Kidney epithelial cell (primary cell): ENCODE data around the gene ARPC4. TPM values are rescaled to one million over a fixed set of nuclear protein-coding genes. Genes with fewer than 3 reads are reported as not detected.

Source experiments
- DNase-seq: peaks from one replicate; pipeline ENCODE4 v3.0.0-alpha.2; 2010; ENCODE audit warnings: low read depth
- H3K27me3 ChIP-seq: 2 replicates; pipeline ENCODE4 v1.6.0; 2011; ENCODE audit warnings: low read length; ENCODE audit not compliant: control insufficient read depth, insufficient read depth
- H3K36me3 ChIP-seq: 2 replicates; pipeline ENCODE4 v1.5.1; 2011; ENCODE audit warnings: low read length; ENCODE audit not compliant: control insufficient read depth, insufficient read depth
- H3K4me3 ChIP-seq: 2 replicates; pipeline ENCODE4 v1.5.1; 2011; ENCODE audit warnings: low read depth, mild to moderate bottlenecking, control low read depth, low read length
- total RNA-seq: library from RNA; depleted of rRNA; stranded (reverse); fragments of >200 nt; gene quantifications from 2 replicates; pipeline ENCODE4 v1.2.3, GENCODE V29; 2015
- TF ChIP-seq, protein P1 (sequence below): IDR thresholded peaks from 2 replicates; pipeline ENCODE4 v1.5.1; 2011; ENCODE audit warnings: mild to moderate bottlenecking, moderate library complexity, low read length, control low read depth, inconsistent platforms; ENCODE audit not compliant: insufficient read depth, poor library complexity, severe bottlenecking

ARPC4 gene
- total RNA-seq, 1 donor from 2014 or later = 204 TPM

DNA sequence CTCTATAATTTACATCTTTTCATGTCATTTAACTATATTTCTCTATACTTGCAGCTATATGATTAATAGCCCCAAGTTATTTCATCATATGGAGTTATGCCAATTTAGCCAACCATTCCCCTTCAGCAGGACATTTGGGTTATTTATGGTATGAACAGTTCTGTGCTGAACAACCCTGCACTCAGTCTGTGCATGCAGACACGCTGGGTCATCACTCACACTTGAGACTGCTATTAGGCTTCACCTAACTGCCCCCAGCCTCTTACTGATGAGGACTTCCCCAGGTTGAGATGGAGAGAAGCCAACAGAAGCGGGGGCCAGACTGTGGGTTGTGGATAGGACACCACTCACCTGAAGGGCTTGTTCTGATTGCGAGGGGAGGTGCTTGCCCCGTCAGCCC, 7.9 kb upstream of the ARPC4 start:
- peaks cover 9% of the 10 kb centered on the region for H3K36me3 ChIP-seq
- DNase-seq = no peak
- TF ChIP-seq, protein P1, sequence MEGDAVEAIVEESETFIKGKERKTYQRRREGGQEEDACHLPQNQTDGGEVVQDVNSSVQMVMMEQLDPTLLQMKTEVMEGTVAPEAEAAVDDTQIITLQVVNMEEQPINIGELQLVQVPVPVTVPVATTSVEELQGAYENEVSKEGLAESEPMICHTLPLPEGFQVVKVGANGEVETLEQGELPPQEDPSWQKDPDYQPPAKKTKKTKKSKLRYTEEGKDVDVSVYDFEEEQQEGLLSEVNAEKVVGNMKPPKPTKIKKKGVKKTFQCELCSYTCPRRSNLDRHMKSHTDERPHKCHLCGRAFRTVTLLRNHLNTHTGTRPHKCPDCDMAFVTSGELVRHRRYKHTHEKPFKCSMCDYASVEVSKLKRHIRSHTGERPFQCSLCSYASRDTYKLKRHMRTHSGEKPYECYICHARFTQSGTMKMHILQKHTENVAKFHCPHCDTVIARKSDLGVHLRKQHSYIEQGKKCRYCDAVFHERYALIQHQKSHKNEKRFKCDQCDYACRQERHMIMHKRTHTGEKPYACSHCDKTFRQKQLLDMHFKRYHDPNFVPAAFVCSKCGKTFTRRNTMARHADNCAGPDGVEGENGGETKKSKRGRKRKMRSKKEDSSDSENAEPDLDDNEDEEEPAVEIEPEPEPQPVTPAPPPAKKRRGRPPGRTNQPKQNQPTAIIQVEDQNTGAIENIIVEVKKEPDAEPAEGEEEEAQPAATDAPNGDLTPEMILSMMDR = no peak
- no peak overlapping the region for H3K4me3 ChIP-seq
- H3K27me3 ChIP-seq = no peaks in the 10 kb centered on the region

DNA sequence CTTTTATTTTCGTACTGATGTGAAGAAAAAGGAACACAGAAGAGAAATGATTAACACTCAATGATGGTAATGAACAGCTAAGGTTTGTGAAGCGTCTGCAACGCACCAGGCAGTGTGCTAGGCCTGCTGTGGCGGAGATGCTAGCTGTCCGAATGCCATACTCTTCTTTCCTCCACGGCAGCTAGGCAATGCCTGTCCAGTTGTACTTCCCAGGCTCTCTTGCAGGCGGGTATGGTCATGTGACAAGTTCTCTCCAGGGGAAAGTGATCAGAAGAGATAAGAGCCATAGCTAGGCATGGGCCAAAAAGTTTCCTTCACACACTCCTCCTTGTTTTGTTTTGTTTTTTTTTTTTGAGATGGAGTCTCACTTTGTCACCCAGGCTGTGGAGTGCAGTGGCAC, 7.3 kb upstream of the ARPC4 start:
- DNase-seq = no peak
- Histone ChIP-seq H3K36me3 (peaks cover 9% of the 10 kb centered on the region), H3K27me3 (no peaks in the 10 kb centered on the region), H3K4me3 (no peak overlapping the region)
- TF ChIP-seq, protein P1 = no peak

DNA sequence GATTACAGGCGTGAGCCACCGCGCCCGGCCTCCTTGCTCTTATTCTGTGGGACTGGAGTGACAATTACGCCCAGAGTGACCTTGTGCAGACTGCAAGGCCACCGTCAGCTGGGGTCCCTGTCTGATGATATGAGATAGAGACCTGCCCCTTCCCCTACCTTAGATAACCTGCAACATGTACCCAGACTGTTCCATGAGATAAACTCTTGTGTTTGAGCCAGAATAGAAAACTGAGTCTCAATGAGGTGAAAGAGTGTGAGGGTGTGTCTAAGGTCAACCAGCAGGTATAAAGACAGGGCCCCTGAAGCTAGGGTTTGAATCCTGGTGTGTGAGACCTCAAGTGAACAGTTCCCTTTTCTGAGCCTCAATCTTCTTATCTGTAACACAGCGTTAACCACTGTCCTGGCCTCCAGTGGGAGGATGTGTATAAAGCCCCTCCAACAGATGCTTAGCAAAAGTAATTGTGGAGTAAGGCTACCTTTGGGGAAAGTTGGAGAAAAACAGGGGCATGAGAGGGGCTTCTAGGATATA, 6.6 kb upstream of the ARPC4 start:
- TF ChIP-seq, protein P1 = no peak
- no peak overlapping the region for H3K4me3 ChIP-seq
- no peak for DNase-seq
- no peaks in the 10 kb centered on the region for H3K27me3 ChIP-seq
- peaks cover 9% of the 10 kb centered on the region for H3K36me3 ChIP-seq

DNA sequence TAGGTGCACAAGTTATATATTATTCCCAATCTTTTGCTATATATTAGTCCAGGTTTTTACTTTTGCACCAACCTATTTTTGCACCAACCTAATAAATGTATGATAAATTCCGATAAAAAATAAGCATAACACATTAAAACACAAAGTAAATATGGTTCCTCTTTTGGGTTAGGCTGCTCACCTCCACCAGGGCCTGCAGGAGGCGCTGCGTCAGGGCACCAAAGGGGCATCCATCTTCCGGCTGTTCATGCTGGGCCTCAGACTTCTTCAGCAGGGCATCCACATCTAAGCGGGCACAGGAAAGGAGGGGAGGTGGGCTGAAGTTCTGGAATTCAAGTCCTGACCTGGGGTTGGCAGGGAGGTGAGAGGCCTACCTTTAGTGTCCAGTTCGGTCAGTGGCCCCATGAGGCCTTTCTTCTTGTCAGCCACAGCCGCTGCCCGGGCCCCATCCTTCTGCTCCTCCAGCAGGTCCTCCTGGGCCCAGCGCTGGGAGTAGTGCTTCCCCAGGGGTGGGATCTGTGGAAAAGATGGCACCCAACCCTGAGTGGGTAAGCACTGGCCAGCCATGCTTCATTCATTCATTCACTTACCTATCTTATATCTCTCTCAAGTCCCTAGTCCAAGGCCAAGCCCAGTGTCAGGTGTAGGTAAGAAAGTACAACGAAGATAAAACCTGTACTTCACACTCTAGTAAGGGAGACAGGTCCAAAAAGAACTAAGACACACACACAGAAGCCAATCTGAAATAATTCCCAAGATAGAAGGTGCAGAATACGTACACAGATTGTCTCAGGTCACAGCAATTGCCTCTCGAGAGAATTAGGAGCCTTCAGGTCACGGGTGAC, 5.8 kb upstream of the ARPC4 start:
- TF ChIP-seq, protein P1 = peak; percentile 47
- DNase-seq = no peak

DNA sequence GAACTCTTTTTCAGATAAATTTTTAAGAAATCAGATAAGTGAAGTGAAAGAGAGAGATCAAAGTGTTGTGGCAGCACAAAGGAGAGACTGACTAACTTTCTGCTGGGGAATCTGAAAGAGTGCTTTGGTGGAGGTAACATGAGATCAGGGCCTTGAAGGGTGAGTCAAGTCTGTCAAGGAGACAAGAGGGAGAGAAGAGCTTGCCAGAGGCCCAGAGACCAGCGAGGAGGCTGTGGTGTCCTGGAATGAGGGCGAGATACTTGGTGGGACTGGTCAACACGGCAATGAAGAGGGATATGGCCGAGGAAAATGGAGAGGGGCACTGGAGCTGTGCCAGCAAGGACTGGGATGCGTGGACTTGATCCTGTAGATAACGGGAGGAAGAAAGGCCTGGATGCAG, 5.2 kb upstream of the ARPC4 start:
- H3K4me3 ChIP-seq = no peak overlapping the region
- H3K36me3 ChIP-seq = peaks cover 7% of the 10 kb centered on the region
- DNase-seq = no peak
- TF ChIP-seq, protein P1 = no peak
- H3K27me3 ChIP-seq = no peaks in the 10 kb centered on the region

More for the DNA sequence above, 5.8 kb upstream of the ARPC4 start:
- Histone ChIP-seq H3K4me3 (no peak overlapping the region), H3K27me3 (no peaks in the 10 kb centered on the region), H3K36me3 (peaks cover 7% of the 10 kb centered on the region)
